T-helper 1 cell treated with Interleukin-12 subunit alpha and Interleukin-12 subunit beta and Interleukin-4 antibody, amounts not matched to agents 30 ng/mL and 1 ng/mL, for 36 hours (primary cell): ENCODE data around the gene RRP12. TPM values are rescaled to one million over a fixed set of nuclear protein-coding genes. Genes with fewer than 3 reads are reported as not detected.

Experiments
- intact Hi-C: fragments of 100-400 bp; cut with micrococcal nuclease; formaldehyde crosslinking; loops from one replicate; pipeline ENCODE4 v1.15.1; 2024
- total RNA-seq: library from RNA; stranded (reverse); gene quantifications from 2 replicates; pipeline ENCODE4 v1.2.3, GENCODE V29; 2022

Gene RRP12, protein sequence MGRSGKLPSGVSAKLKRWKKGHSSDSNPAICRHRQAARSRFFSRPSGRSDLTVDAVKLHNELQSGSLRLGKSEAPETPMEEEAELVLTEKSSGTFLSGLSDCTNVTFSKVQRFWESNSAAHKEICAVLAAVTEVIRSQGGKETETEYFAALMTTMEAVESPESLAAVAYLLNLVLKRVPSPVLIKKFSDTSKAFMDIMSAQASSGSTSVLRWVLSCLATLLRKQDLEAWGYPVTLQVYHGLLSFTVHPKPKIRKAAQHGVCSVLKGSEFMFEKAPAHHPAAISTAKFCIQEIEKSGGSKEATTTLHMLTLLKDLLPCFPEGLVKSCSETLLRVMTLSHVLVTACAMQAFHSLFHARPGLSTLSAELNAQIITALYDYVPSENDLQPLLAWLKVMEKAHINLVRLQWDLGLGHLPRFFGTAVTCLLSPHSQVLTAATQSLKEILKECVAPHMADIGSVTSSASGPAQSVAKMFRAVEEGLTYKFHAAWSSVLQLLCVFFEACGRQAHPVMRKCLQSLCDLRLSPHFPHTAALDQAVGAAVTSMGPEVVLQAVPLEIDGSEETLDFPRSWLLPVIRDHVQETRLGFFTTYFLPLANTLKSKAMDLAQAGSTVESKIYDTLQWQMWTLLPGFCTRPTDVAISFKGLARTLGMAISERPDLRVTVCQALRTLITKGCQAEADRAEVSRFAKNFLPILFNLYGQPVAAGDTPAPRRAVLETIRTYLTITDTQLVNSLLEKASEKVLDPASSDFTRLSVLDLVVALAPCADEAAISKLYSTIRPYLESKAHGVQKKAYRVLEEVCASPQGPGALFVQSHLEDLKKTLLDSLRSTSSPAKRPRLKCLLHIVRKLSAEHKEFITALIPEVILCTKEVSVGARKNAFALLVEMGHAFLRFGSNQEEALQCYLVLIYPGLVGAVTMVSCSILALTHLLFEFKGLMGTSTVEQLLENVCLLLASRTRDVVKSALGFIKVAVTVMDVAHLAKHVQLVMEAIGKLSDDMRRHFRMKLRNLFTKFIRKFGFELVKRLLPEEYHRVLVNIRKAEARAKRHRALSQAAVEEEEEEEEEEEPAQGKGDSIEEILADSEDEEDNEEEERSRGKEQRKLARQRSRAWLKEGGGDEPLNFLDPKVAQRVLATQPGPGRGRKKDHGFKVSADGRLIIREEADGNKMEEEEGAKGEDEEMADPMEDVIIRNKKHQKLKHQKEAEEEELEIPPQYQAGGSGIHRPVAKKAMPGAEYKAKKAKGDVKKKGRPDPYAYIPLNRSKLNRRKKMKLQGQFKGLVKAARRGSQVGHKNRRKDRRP (N-terminal part only)
- total RNA-seq: 36.9 and 39.0 TPM in 2 replicates

DNA sequence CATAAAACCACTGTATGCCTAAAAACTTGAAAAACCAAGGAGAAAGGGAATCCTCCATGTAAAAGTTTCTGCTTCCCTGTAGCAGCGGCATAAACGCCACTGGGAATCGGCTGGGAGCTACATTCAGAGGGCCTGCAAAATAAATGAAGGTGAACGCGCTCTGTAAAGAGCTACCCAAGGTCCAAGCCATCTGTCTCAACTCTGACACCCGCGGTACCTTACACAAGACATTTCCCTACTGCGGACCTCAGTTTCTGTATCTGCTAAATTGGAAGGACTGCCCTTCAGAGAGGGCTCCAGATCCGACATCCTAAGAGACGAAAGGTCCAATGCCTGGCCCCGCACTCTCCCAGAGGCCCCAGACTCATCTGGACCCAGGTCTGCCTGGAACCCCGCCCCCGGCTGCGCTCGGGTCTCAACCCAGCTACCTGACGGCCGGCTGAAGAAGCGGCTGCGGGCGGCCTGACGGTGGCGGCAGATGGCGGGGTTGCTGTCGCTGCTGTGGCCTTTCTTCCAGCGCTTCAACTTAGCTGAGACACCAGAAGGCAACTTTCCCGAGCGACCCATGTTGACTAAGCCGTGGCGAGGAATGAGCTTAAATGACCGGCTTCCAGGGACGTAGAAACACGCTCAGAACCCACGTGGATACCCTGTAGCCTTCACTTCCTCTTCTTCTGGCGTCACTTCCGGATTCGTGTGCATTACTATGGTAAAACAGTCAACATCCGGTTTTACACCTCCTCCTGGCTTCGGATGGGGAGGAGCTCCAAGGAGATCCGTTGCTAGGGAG lies at the start of gene RRP12:
Gene RRP12, minus strand, starts transcription at position 676 of the 790 bp plus-strand sequence. Its CDS starts 109 bp downstream, at position 567.
- intact Hi-C loops: loop anchor here (1.0 to 10.0 kb wide), 13 partner anchors 27 to 814 kb away; partner anchors contain the start of genes ARHGAP19, EXOSC1, FRAT1 and FRAT2

DNA sequence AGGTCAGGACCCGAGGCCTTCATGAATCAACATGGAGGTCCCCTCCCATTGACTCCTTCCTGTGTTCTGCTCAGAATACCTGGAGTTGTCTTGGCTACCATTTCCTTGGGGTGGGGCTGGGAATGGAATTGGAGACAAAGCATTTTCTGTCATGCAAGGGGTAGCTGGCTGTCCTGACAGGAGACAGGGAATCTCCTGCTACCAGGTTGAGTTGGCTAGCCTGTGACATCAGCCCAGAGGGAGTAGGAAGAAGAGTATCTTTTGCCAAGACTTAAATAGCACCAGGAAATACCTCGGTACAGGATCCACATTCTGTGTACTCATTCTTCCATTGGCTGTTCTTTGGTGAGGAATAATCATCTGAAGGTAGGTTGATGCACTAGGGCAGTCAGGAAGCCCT lies 49.7 kb upstream of the RRP12 start:
- intact Hi-C loops: no loop called here

DNA sequence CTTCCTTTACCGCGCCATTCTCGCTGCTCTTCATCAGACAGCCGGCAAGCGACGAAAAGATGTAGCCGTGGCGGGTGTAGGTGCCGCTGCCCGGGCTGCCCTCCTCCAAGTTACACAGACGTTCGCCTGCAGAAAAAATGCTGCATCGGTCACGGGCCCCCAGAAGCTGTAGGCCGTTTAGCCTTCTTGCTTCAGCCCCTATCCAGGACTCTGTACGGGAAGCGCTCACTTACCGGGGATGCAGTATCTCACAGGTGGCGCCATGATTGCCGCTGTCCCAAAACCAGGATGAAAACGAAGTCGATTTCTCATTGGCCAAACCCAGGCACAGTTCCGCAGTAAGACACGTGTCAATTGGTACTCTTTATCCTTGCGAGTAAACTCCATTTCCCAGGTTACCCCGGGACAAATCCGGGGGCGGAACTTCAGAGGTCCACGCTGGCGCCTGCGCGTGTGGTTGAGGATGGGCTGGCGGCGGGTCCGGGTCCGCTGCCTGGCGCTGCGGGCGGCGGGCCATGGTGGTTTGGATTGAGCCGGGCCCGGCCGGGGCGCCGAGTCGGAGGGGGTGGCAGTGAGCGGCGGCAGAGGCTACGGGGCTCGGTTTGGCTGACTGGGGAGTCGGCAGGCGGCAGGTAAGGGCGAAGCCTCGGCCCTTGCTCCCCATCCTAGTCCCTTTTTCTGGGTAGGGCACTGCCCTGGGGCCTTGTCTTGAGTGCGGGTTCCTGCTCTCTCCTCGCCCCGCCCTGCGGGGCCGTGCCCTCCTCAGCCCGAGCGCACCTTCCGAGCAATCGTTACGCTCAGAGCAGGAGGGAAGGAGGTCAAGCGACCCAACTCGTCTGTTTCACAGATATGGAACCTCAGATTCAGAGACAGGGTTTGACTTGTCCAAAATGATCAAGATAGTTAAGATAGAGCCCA lies 44.8 kb upstream of the RRP12 start, which contains the start of the genes EXOSC1 and ZDHHC16:
Gene EXOSC1, minus strand, starts transcription at position 285 of the 918 bp plus-strand sequence. Its CDS starts 21 bp downstream, at position 264.
Gene ZDHHC16, plus strand, starts transcription at position 454 of the 918 bp plus-strand sequence. CDS start 5,501 bp downstream, outside the sequence.
- intact Hi-C loops: loop anchor here (1.0 to 5.0 kb wide), 12 partner anchors 10 to 241 kb away; partner anchors contain the start of genes ARHGAP19, AVPI1, FRAT1 and FRAT2

DNA sequence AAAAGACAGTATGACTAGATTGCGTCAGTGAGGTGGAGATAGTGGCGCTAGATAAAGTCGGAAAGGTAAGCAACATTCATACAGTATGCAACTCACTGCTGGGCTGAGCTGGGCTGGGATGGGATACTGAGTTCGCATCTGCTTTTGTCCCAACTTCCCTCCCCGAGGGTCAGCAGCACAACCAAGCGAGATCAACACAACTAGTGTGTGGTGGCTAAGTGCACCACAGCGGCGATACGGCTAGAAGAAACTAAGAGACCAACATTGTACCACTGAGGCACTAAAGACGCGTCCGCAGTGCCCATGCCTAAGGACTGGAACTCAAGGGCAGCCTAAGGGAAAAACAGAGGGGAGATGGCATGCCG lies 44.2 kb upstream of the RRP12 start:
- intact Hi-C loops: loop anchor here (1.0 to 5.0 kb wide), 5 partner anchors 9 to 242 kb away; partner anchors contain the start of genes AVPI1, FRAT2 and MORN4

DNA sequence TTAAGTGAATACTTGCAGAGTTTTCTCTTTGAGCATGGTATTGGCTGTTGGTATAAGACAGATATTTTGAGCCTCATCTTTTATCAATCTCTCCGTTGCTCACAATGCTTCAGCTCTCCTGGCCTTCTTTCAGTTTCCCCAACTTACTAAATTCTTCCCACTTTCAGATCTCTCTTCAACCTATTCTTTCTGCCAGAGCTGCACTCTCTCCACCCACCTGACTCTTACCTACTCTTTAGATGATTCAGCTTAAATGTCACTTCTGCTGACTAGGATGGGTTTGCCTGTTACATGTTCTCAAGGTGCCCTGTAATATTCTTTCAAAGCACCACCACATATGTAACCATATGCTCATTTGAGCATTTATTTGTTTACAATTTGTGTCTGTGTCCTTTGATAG lies 43.1 kb upstream of the RRP12 start:
- intact Hi-C loops: loop anchor here (2.0 kb wide), 1 partner anchor 189 kb away; the partner anchor contains the start of gene MORN4

DNA sequence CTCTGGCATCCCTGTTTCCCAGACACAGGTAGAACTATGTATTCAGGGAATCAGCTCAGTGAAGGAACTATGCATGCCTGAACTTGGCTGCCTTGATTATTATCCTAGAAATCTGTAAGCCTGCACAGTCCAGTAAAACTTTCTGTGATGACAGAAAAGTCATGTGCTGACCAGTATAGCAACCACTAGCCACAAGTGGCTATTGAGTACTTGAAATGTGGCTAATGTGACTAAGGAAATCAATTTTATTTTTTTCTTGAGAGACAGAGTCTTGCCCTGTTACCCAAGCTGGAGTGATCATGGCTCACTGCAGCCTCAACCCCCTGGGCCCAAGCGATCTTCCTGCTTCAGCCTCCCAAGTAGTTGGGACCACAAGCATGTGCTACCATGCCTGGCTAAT lies 41.1 kb upstream of the RRP12 start:
- intact Hi-C loops: no loop called here

DNA sequence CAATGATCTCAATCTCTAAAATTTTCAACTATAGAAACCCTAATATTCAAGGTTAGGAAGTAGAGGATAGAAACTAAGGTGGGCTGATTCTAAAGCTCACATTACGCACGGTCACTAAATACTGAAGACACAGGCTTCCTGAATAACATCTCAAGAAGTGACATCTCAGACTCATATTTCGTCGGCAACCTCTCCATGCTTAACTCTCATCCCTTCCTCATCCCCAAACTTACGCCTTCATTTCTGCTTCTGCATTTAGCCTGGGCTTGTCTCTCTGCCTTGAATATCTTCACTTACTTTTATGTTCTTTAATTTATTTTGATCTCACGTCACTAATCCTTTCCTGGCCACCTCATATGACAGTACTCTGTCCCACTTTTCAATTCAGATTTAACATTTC lies 34.1 kb upstream of the RRP12 start:
- intact Hi-C loops: no loop called here

DNA sequence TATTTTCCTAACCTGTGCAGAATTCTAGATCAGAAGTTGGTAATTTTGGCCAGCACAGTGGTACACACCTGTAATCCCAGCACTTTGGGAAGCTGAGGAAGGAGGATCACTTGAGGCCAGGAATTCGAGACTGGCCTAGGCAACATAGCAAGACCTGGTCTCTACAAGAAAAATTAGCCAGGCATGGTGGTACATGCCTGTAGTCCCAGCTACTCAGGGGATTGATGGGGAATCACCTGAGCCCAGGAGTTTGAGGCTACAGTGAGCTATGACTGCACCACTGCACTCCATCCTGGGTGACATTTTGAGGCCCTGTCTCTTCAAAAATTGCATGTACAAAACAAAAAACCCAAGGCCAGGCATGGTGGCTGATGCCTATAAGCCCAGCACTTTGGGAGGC lies 33.4 kb upstream of the RRP12 start:
- intact Hi-C loops: no loop called here

DNA sequence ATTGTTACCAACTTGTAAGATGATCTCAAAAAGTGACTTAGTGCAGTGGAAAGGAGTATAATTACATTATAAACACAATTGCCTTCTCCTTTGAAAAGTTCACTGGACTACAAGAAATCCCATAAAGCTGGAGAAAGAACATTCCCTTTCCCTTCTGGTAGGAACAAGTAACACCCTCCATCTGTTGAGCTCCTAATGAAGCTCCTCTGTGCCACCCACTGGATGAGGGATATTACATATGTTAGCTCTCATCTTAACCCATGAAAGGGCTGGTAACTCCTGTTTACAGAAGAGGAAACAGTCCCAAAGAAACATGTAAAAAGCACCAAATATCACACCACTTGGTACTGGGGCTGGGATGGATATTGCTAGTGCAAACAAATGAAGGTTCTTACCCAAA lies 32.9 kb upstream of the RRP12 start:
- intact Hi-C loops: no loop called here

DNA sequence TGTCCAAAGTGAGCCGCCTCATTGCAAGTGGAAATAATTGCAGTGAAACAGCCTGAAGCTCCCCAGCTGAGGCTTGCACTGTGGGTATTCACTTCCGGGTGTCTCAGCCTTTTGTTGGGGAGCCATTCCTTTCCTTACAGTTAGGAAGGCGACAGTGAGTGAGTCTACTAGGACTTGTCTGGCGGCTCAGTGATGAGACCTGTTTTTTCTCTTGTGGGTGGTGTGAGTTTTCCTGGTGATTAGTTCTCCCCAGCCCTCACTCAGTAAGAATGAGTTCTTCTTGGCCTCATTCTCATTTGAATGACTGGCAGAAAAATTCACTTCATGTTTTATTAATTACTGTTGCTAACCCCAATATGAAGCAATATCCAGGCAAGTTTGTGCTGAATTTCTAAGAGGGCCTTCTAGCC lies 27.4 kb upstream of the RRP12 start:
- intact Hi-C loops: loop anchor here (1.0 kb wide), 3 partner anchors 17 to 27 kb away; partner anchors contain the start of gene RRP12

DNA sequence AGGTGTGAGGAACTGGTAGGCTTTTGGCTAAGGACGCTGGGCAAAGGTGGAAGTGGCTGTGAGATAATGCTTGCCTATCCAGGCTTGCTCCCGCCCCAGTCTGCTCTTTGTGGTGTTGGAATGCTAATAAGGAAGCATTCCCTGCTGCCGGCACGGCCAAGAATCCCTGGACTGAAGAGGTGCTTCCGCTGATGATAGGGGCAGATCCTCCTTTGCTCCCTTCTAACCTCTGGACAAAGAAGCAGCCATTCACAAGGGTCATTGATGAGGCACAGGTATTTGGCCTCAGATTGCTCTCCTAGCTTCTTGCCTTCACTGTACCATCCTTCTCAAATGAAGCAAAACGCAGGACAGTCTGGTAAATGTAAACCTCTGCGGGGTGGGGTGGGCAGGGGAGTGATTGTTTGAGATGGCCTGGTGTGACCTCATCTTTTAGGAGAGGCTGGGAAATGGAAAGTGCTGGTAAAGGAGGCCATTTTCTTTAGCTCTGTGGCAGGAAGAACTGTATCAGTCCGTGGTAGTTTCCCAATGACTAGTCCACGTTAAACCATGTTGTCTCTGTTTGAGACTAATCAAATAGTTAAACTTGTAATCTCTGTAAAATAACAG lies 26.5 kb upstream of the RRP12 start:
- intact Hi-C loops: loop anchor here (1.0 kb wide), 4 partner anchors 18 to 93 kb away; partner anchors contain the start of genes FRAT2 and RRP12

DNA sequence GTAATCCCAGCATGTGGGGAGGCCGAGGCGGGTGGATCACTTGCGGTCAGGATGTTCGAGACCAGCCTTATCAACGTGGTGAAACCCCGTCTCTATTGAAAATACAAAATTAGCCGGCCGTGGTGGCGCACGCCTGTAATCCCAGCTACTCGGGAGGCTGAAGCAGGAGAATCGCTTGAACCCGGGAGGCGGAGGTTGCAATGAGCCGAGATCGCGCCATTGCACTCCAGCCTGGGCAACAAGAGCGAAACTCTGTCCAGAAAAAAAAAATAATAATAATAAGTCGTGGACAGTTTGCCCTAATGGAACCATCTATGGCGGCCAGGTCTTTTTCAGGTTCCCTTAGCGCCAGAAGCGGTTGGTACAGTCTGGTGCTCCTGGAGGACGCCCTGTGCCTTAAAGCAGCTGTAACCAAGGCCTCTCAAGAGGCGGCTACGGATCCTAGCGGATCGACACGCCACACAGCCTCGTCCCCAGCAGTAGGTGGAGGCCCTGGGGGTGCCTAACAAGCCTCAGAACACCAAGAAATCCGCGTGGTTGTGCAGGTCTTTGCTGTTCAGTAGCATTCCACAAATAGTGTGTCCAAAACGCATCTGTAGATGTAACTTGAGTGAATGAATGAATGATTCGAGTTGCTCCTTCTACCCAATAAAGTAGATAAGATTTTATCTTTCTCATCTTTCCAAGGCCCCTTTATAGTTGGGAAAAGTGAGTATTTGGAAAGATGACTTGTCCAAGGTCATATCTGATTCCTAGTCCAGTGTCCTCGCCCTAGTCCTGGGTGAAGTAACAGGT lies 25.8 kb upstream of the RRP12 start:
- intact Hi-C loops: loop anchor here (1.0 kb wide), 4 partner anchors 71 to 206 kb away; partner anchors contain the start of genes ARHGAP19, FRAT2, MMS19 and MORN4

DNA sequence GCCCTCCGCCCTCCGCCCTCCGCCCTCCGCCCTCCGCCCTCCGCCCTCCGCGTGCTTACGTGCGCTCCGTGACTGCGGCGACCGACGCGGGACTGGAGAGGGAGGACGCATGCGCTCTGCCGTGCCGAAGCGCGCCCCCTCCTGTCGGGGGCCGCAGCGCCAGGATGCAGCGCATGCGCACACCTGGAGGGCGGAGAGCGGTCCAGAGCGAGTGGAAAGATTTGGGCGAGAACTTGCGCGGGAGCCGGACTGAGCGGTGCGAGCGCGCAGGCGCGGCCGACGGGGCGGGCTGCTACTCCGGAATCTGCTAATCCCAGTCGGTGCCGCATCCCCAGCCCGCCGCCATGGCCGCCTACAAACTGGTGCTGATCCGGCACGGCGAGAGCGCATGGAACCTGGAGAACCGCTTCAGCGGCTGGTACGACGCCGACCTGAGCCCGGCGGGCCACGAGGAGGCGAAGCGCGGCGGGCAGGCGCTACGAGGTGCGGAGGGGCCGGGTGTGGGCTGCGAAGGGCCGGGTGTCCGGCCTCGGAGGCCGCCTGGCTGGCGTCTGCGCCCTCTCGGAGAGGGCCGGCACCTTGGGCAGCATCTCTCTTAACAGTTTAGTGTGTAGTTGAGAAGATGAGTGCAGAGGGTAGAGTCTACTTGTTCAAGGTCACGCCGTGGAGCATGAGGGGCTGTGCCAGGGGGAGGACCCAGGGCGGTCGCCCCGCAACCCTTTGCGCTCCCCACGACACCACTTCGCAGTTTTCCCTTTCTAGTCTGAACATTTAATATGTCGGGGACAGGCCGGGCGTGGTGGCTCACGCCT lies 25.0 kb upstream of the RRP12 start, which contains the start of gene PGAM1:
Gene PGAM1, plus strand, starts transcription at position 228 of the 812 bp plus-strand sequence. Its CDS starts 117 bp downstream, at position 345.
- intact Hi-C loops: loop anchor here (1.0 kb wide), 3 partner anchors 72 to 207 kb away; partner anchors contain the start of genes ARHGAP19, MMS19, MORN4 and UBTD1

DNA sequence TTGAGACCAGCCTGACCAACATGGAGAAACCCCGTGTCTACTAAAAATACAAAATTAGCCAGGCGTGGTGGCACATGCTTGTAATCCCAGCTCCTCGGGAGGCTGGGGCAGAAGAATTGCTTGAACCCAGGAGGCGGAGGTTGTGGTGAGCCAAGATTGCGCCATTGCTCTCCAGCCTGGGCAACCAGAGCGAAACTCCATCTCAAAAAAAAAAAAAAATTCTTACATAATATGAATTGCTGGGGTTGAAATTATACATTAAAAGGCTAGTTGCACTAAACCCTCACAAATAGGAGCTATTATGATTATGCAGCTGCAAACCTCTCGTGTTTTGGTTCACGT lies 22.6 kb upstream of the RRP12 start:
- intact Hi-C loops: loop anchor here (1.0 kb wide), 1 partner anchor 9 kb away; no protein-coding TSS in a partner anchor

DNA sequence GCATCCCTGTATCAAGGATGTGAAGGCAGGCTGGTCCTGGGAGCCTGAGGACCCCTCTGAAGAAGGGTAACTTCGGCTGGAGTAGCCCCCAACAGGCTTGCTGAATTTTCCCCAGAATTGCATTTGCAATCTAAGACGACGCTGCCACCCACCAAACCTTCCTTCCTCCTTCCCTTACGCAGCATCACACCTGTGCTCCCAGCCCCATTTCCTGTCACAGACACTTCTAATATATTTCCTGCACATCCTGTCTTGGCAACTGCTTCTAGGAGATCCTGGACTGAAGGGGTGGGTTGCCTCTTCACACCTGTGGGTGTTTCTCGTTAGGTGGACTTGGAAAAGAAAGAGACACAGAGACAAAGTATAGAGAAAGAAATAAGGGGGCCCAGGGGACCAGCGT lies 15.4 kb upstream of the RRP12 start:
- intact Hi-C loops: no loop called here

DNA sequence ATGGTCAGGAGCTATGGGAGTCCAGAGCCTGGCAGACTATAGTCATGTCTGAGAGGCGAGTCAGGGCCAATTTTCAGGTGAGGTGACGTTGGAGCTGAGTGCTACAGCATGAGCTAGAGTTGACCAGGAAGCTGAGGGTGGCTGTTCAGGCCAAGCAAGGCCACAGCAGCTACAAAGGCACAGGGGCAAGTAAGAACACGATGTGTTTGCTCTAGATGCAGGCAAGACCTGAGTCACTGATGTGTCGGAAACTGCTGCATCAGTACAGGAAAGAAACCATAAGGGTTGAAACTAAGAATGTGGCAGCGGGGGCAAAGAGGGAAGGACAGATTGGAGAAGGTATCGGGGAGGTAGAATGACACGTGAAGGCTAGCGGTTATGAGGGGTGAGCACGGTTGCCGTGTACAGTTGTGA lies 11.8 kb upstream of the RRP12 start:
- intact Hi-C loops: no loop called here
